Esophagus (tissue), 2 donors: ENCODE results near the gene MIPEP. TPM values are rescaled to one million over a fixed set of nuclear protein-coding genes. Genes with fewer than 3 reads are reported as not detected.
A peak's percentile ranks its signal among the peaks of the same experiment; 100 is the strongest.

Experiments
- H3K27ac ChIP-seq, 2 donors: one replicate each; pipeline ENCODE4 v1.5.1; 2013; ENCODE audit warnings: low read depth in 2 of 2, mild to moderate bottlenecking in 2 of 2, inconsistent platforms in 1 of 2, low read length in 1 of 2, moderate library complexity in 1 of 2
- H3K27me3 ChIP-seq, 2 donors: one replicate each; pipeline ENCODE4 v1.6.1; 2013; ENCODE audit warnings: low read length in 2 of 2, control low read depth in 1 of 2, mild to moderate bottlenecking in 1 of 2; ENCODE audit not compliant: insufficient read depth in 2 of 2, control insufficient read depth in 1 of 2
- H3K36me3 ChIP-seq, 2 donors: one replicate each; pipeline ENCODE4 v1.6.1; 2013; ENCODE audit warnings: low read length in 1 of 2; ENCODE audit not compliant: control insufficient read depth in 2 of 2, insufficient read depth in 2 of 2
- H3K4me1 ChIP-seq, 2 donors: one replicate each; pipeline ENCODE4 v1.6.1; 2013; ENCODE audit warnings: low read length in 1 of 2; ENCODE audit not compliant: control insufficient read depth in 2 of 2, insufficient read depth in 2 of 2
- H3K4me3 ChIP-seq, 2 donors: one replicate each; pipeline ENCODE4 v1.5.1; 2013; ENCODE audit warnings: low read length in 2 of 2, mild to moderate bottlenecking in 2 of 2, low read depth in 1 of 2, moderate library complexity in 1 of 2
- H3K9me3 ChIP-seq, 2 donors: one replicate each; pipeline ENCODE4 v1.6.1; 2013; ENCODE audit warnings: mild to moderate bottlenecking in 2 of 2, low read depth in 1 of 2, low read length in 1 of 2, moderate library complexity in 1 of 2; ENCODE audit not compliant: control insufficient read depth in 2 of 2, insufficient read depth in 1 of 2
- WGBS, 2 donors: extraction: QIAGEN DNeasy Blood & Tissue Kit; methylation state at CpG; one replicate each; pipeline ENCODE4 v1.1.7; 2013; 5-methylcytosine and 5-hydroxymethylcytosine counted together
- polyA plus RNA-seq, 2 donors: library from polyadenylated mRNA; stranded (reverse); fragments of 200-250 nt; gene quantifications; one replicate each; pipeline ENCODE4 v1.2.3, GENCODE V29; 2013
- donor health status: healthy with polysubstance abuse.
- donor health status: Bipolar disorder and iron deficiency.

MIPEP gene
- polyA plus RNA-seq = 10 to 100 TPM; 16.3 to 16.7 TPM

DNA sequence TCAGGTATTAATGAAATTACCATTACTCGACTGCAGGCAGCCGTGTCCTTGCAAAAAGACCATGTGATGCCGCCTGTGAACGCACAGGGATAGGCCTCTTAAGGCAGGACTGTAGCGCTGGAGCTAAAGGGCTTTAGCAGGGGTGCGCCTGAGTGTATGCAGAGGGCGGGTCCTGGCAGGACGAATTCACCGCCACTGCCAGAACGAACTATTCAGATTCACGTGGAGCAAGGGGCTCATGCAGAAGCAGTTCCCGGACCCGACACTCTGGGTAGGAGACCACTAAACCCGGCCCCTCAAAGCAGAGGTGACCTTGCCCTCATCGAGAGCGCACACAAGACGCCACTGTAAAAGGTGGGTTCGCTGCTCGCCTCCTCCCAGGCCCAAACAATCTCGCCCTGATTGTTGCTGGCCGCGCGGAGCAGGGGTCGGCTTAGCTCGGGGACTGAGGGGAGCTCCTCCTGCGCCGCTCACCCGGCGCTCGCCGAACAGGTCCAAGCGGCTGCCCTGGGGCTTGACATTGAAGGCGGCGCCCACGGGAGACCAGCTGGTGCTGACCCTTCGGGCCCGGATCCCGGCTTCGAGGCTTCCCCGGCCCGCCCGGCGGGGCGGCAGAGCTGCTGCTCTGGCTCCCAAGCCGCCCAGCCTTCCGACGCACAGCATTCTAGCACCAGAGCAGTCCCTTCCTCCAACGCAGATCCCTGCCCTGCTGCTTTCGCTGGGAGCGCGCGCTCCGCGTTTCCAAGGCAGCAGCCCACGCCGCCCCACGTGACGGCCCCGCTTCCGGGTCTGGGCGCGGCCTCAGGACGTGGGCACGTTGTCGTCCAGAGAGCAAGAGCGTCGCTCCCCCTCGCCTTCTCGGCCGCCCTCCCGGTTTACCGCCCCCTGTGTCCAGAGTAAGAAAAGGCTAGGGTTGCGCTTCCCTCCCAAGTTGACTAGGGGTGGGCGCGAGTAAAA, at the start of gene MIPEP:
Gene MIPEP (minus strand): TSS at position 743 of the 957 bp plus-strand sequence. CDS start 80 bp downstream, at position 663.
- H3K27me3 ChIP-seq = no peaks in the 10 kb centered on the region
- peak within 1 kb of the TSS; percentile 94 to 96 for H3K27ac ChIP-seq
- H3K4me3 ChIP-seq = peak within 1 kb of the TSS; percentile 87 to 90
- H3K36me3 ChIP-seq = peaks cover 0 to 5% of the 10 kb centered on the region in 2 donors
- no peaks in the 10 kb centered on the region for H3K9me3 ChIP-seq
- no peaks in the 10 kb centered on the region for H3K4me1 ChIP-seq
- WGBS, 2 donors = 0% methylated on average over 74 to 75 of the region's 75 CpGs

- WGBS, 2 donors = 83 to 84% methylated on average over 2 of the region's 2 CpGs
- Histone ChIP-seq H3K27me3 (no peaks in the 10 kb centered on the region), H3K4me1 (no peaks in the 10 kb centered on the region), H3K4me3 (no peak overlapping the region), H3K9me3 (no peaks in the 10 kb centered on the region), H3K27ac (no peak overlapping the region), H3K36me3 (no peaks in the 10 kb centered on the region)
Observed at GRCh38 chr13:23934520-23934919, 45.3 kb upstream of the MIPEP start.

- WGBS, 2 donors = 87 to 91% methylated on average over 2 of the region's 2 CpGs
- H3K4me1 ChIP-seq = no peaks in the 10 kb centered on the region
- H3K36me3 ChIP-seq = no peaks in the 10 kb centered on the region
Observed at GRCh38 chr13:23928985-23929384, 39.8 kb upstream of the MIPEP start.

DNA sequence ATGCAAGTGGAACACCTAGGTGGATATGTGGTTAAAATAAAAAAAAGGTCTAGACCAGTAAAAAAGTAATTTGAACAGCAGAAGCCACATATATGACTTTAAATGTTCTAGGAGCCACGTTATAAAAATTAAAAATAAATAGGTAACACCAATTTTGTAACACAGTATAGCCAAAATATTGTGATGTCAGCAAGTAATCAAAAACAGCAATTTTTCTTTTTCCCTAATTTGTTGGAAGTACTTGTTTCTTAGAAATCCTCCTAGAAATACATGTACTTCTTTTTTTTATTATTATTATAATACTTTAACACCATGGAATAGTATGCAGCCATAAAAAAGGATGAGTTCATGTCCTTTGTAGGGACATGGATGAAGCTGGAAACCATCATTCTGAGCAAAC, 33.8 kb upstream of the MIPEP start:
- H3K36me3 ChIP-seq = no peaks in the 10 kb centered on the region
- H3K27me3 ChIP-seq = no peaks in the 10 kb centered on the region
- H3K27ac ChIP-seq = no peak overlapping the region
- no peaks in the 10 kb centered on the region for H3K9me3 ChIP-seq
- no peak overlapping the region for H3K4me3 ChIP-seq
- no peaks in the 10 kb centered on the region for H3K4me1 ChIP-seq
- 48 to 55% methylated on average over 1 of the region's 1 CpG for WGBS, 2 donors

More at GRCh38 chr13:23928985-23929384, 39.8 kb upstream of the MIPEP start:
- H3K27me3 ChIP-seq = no peaks in the 10 kb centered on the region
- no peak overlapping the region for H3K27ac ChIP-seq
- H3K4me3 ChIP-seq = no peak overlapping the region
- no peaks in the 10 kb centered on the region for H3K9me3 ChIP-seq

DNA sequence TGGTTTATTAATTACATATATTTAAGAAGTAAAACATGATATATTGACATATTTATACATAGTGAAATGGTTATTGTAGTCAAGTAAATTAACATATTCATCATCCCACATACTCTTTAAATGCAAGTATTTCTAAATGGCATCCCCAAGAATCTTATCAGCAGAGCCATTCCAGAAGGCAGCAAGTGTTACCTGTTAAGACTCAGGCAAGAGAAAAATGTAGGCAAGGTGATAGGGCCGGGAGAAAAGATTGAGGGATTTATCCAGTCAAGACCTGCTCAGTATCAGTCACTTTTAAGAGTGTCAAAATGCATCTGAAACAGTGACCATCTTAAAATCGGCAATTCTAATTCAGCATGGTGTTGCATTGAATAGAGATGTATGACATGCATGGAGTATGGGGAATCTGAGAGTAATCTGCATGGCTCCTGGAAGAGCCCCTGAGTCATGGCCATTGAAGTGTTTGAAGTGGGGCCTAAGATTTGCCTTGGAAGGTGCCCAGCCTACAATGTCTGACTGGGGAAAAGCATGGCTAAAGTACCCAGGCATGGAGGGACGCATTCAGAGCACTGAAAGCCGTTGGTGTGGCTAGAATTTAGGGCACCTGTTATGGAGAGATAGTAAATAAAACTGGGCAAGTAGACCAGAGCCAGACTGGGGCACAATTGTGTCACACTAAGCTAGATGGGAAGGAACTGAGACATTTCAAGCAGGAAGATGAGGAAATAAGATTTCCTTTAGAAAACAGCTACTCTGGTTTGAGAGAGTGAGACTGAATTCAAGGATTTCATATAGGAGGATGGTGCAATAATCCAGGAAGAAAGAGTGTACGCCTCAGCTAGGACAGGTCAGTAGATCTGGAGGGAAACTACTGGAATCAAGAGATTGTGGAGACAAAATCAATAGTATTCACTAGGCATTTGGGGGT, 33.1 kb upstream of the MIPEP start:
- H3K9me3 ChIP-seq = no peaks in the 10 kb centered on the region
- H3K4me1 ChIP-seq = no peaks in the 10 kb centered on the region
- no peak overlapping the region for H3K4me3 ChIP-seq
- H3K36me3 ChIP-seq = no peaks in the 10 kb centered on the region
- WGBS, 2 donors = 69 to 76% methylated on average over 5 of the region's 5 CpGs
- no peak overlapping the region for H3K27ac ChIP-seq
- H3K27me3 ChIP-seq = no peaks in the 10 kb centered on the region

DNA sequence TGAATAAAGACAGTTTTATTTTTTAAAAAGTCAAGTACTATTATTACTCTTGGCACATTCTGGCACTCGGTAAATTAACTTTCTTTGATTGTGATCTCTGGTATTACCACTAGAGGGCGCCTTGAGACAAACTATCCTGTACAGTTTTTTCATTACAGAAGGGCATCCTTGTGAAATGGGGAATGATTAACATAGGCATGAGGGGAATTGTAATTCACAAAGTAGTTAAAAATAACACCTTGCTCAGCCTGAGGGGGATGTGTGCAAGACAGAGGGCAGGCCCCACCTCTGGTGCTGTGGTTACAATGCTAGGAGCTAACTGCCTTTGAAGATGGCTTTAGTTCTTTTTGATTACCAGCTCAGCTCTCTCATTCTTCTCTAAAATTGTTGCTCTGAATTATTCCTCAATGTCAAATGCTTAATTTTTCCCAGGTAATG, 32.3 kb upstream of the MIPEP start:
- Histone ChIP-seq H3K27ac (no peak overlapping the region), H3K4me1 (no peaks in the 10 kb centered on the region), H3K4me3 (no peak overlapping the region), H3K9me3 (no peaks in the 10 kb centered on the region), H3K36me3 (no peaks in the 10 kb centered on the region), H3K27me3 (no peaks in the 10 kb centered on the region)
- 9 to 13% methylated on average over 2 of the region's 2 CpGs for WGBS, 2 donors

DNA sequence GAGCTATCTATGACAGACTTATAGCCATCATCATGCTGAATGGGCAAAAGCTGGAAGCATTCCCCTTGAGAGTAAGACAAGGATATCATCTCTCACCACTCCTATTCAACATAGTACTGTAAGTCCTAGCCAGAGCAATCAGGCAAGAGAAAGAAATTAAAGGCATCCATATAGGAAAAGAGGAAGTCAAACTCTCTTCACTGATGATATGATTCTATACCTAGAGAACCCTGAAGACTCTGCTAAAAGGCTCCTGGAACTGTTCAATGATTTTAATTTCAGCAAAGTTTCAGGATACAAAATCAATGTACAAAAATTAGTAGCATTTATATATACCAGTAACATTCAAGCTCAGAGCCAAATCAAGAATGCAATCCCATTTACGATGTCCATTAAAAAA, 29.8 kb upstream of the MIPEP start:
- H3K36me3 ChIP-seq = no peaks in the 10 kb centered on the region

DNA sequence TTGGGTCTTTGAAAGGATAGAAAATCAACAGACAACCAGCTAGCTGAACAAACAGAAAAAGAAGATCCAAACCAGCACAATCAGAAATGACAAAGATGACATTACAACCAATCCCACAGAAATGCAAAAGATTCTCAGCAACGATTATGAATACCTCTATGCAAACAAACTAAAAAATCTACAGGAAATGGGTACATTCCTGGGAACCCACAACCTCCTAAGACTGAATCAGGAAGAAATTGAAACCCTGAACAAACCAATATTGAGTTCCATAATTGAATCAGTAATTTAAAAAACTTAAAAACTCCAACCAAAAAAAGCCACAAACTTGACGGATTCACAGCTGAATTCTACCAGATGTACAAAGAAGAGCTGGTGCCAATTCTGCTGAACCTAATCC, 29.0 kb upstream of the MIPEP start:
- no peaks in the 10 kb centered on the region for H3K4me1 ChIP-seq
- H3K27me3 ChIP-seq = no peaks in the 10 kb centered on the region
- H3K36me3 ChIP-seq = no peaks in the 10 kb centered on the region
- H3K4me3 ChIP-seq = no peak overlapping the region
- H3K9me3 ChIP-seq = no peaks in the 10 kb centered on the region
- 73 to 76% methylated on average over 2 of the region's 2 CpGs for WGBS, 2 donors
- no peak overlapping the region for H3K27ac ChIP-seq

More for the DNA sequence above, 29.8 kb upstream of the MIPEP start:
- Histone ChIP-seq H3K4me3 (no peak overlapping the region), H3K27me3 (no peaks in the 10 kb centered on the region), H3K27ac (no peak overlapping the region), H3K4me1 (no peaks in the 10 kb centered on the region), H3K9me3 (no peaks in the 10 kb centered on the region)
- 95 to 96% methylated on average over 1 of the region's 1 CpG for WGBS, 2 donors

- no peaks in the 10 kb centered on the region for H3K4me1 ChIP-seq
- 56 to 72% methylated on average over 3 of the region's 3 CpGs for WGBS, 2 donors
- no peak overlapping the region for H3K27ac ChIP-seq
- H3K9me3 ChIP-seq = no peaks in the 10 kb centered on the region
- no peaks in the 10 kb centered on the region for H3K36me3 ChIP-seq
- no peak overlapping the region for H3K4me3 ChIP-seq
- H3K27me3 ChIP-seq = no peaks in the 10 kb centered on the region
Observed at GRCh38 chr13:23915308-23915707, 26.1 kb upstream of the MIPEP start.
